Measurements from ENCODE around the gene AKAP9.
"Not testable (repeated sequence)": the region's sequence is repeated elsewhere in the genome, so short reads cannot be mapped to it uniquely, and the experiment has no call there.

The AKAP9 gene

DNA sequence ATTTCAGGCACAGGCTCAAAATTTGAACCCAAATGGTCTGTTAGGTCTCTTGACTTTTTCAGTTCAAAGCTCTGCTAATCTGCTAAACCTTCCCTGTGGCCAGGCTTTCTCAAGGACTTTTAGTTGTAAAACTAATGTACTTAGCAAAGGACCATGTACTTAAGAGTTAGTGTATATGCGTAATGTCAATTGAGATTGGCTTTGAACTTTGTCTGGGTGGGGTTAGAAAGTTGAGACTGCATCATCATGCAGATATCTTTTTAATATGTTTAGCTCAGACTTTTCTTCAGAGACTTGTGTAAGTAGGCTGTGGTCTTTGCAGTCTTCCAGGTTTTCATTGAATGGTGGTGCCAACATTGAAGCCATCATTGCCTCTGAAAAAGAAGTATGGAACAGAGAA lies 159.9 kb downstream of the AKAP9 start:
- DNase-seq (ENCODE audit: low read depth) = no peak
- H3K4me3 ChIP-seq (ENCODE audit: low read depth, low read length) = no peak overlapping the region
- TF ChIP-seq, protein P1, sequence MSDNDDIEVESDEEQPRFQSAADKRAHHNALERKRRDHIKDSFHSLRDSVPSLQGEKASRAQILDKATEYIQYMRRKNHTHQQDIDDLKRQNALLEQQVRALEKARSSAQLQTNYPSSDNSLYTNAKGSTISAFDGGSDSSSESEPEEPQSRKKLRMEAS (IDR thresholded peaks at IDR 0.05; ENCODE audit: low read depth, low read length) = no peak
- TF ChIP-seq MYC (IDR thresholded peaks at IDR 0.05; ENCODE audit: low read depth, low read length) (no peak), POLR2A (IDR thresholded peaks at IDR 0.05; ENCODE audit: extremely low read depth, insufficient read length) (no peak)
- TF ChIP-seq, protein P2, sequence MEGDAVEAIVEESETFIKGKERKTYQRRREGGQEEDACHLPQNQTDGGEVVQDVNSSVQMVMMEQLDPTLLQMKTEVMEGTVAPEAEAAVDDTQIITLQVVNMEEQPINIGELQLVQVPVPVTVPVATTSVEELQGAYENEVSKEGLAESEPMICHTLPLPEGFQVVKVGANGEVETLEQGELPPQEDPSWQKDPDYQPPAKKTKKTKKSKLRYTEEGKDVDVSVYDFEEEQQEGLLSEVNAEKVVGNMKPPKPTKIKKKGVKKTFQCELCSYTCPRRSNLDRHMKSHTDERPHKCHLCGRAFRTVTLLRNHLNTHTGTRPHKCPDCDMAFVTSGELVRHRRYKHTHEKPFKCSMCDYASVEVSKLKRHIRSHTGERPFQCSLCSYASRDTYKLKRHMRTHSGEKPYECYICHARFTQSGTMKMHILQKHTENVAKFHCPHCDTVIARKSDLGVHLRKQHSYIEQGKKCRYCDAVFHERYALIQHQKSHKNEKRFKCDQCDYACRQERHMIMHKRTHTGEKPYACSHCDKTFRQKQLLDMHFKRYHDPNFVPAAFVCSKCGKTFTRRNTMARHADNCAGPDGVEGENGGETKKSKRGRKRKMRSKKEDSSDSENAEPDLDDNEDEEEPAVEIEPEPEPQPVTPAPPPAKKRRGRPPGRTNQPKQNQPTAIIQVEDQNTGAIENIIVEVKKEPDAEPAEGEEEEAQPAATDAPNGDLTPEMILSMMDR (IDR thresholded peaks at IDR 0.05; ENCODE audit: low read depth, low read length) = no peak

DNA sequence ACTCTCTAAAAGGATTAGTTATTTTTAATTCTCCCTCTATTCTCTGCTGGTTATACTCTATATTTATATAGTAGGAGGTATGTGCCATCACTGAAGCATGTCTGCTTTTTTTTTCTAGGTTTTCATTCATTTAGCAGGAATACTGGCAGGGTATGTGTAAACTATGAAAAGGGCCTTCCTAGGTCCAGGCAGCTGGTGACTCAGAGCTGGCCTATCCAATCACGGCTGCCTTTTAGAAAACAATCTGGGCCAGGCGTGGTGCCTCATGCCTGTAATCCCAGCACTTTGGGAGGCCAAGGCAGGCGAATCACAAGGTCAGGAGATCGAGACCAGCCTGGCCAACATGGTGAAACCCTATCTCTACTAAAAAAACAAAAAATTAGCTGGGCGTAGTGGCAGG lies 162.2 kb downstream of the AKAP9 start:
- not testable (repeated sequence) for H3K4me3 ChIP-seq (ENCODE audit: low read depth, low read length); DNase-seq (ENCODE audit: low read depth)

DNA sequence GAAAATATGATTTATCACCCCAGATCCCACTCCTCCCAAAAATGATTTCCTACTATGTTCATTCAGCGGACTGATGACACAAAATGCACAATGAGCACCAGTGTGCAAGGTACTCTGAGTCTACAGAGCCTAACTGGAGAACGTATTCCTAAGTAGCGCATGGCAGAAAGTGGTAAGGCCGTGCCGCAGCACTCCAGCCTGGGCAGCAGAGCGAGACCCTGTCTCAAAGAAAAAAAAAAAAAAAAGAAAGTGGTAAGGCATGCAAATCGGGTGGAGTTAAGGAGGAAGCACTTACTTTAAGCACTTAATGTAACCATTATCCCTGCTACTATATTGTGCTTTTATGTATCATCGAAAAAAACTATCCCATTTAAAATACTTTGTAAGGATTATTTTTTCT lies 168.2 kb downstream of the AKAP9 start:
- no peak overlapping the region for H3K4me3 ChIP-seq (ENCODE audit: low read depth, low read length)
- TF ChIP-seq POLR2A (IDR thresholded peaks at IDR 0.05; ENCODE audit: extremely low read depth, insufficient read length) (no peak), MYC (IDR thresholded peaks at IDR 0.05; ENCODE audit: low read depth, low read length) (no peak)
- TF ChIP-seq, protein P1 (IDR thresholded peaks at IDR 0.05; ENCODE audit: low read depth, low read length) = no peak
- TF ChIP-seq, protein P2 (IDR thresholded peaks at IDR 0.05; ENCODE audit: low read depth, low read length) = no peak
- DNase-seq (ENCODE audit: low read depth) = no peak

DNA sequence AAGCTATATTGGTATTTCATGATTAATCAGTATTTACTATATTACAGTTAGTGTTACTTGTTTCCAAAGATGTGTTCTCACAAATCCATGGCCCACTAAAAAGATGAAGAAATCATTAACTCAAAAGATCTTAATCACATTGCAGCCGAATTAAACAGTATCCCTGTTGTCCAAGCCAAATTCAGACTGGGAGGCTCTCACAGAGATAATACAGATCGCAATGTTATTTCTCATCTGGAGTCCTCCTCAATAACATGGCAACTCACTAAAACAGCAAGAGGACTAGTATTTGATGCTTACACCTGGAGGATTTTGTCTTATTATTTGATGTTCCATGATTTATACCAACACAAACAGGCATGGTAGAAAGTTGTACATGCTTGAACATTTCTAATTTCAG lies 170.2 kb downstream of the AKAP9 start:
- TF ChIP-seq, protein P1 (IDR thresholded peaks at IDR 0.05; ENCODE audit: low read depth, low read length) = no peak
- TF ChIP-seq, protein P2 (IDR thresholded peaks at IDR 0.05; ENCODE audit: low read depth, low read length) = no peak
- TF ChIP-seq POLR2A (IDR thresholded peaks at IDR 0.05; ENCODE audit: extremely low read depth, insufficient read length) (no peak), MYC (IDR thresholded peaks at IDR 0.05; ENCODE audit: low read depth, low read length) (no peak)
- no peak overlapping the region for H3K4me3 ChIP-seq (ENCODE audit: low read depth, low read length)
- DNase-seq (ENCODE audit: low read depth) = no peak

DNA sequence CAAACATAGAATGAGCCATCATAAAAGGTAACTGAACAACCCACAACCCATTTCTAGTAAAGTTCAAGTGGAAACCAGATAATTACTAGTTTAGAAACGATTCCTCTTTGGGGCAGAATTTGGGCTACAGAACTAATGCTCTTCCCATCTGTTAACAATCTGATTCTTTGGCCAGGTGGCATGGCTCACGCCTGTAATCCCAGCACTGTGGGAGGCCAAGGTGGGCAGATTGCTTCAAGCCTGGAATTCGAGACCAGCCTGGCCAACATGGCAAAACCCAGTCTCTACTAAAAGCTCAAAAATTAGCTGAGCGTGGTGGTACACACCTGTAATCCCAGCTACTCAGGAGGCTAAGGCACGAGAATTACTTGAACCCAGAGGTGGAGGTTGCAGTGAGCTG lies 175.2 kb downstream of the AKAP9 start:
- no peak for DNase-seq (ENCODE audit: low read depth)
- TF ChIP-seq POLR2A (IDR thresholded peaks at IDR 0.05; ENCODE audit: extremely low read depth, insufficient read length) (no peak), MYC (IDR thresholded peaks at IDR 0.05; ENCODE audit: low read depth, low read length) (no peak)
- TF ChIP-seq, protein P2 (IDR thresholded peaks at IDR 0.05; ENCODE audit: low read depth, low read length) = no peak
- TF ChIP-seq, protein P1 (IDR thresholded peaks at IDR 0.05; ENCODE audit: low read depth, low read length) = no peak
- no peak overlapping the region for H3K4me3 ChIP-seq (ENCODE audit: low read depth, low read length)

DNA sequence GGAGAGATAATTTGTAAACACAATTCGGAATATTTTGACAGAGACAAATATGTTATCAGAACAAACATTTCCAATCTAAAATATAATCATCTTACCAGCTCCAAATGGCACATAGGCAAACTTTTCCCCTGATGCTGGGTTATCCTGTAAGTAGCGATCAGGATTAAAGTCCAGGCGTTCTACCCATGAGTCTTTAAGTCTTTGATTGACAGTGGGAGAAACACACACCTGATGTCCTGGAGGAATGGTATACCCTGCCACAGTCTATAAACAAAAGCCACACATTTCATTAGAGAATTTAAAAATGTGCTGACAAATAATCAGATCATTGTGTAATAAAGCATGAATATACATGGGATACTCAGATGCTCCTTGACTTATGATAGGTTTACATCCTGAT lies 176.3 kb downstream of the AKAP9 start:
- no peak for DNase-seq (ENCODE audit: low read depth)
- H3K4me3 ChIP-seq (ENCODE audit: low read depth, low read length) = no peak overlapping the region
- TF ChIP-seq, protein P1 (IDR thresholded peaks at IDR 0.05; ENCODE audit: low read depth, low read length) = no peak
- TF ChIP-seq MYC (IDR thresholded peaks at IDR 0.05; ENCODE audit: low read depth, low read length) (no peak), POLR2A (IDR thresholded peaks at IDR 0.05; ENCODE audit: extremely low read depth, insufficient read length) (no peak)
- TF ChIP-seq, protein P2 (IDR thresholded peaks at IDR 0.05; ENCODE audit: low read depth, low read length) = no peak
